ENCODE results near the gene TRAF3.

- no peak for TF ChIP-seq CTCF (IDR thresholded peaks at IDR 0.05 in 8 of 11, conservative IDR thresholded peaks at IDR 0.05 in 3 of 11)
- no peak for TF ChIP-seq POLR2AphosphoS5 (IDR thresholded peaks at IDR 0.05)
- no peak for TF ChIP-seq POLR2A (IDR thresholded peaks at IDR 0.05)
These were observed 28.7 kb downstream of the TRAF3 start for GRCh38 chr14:102805941-102806340.

Measured in spleen (tissue), 7 donors.